IPS DF 19.7 (cell line): Measurements from ENCODE around the gene RIOX2.

Experiments
- DNase-seq: peaks from one replicate; pipeline ENCODE4 v3.0.0-alpha.2; 2013; ENCODE audit warnings: low read depth, low spot score

The RIOX2 gene

GRCh38 chr3:97954228-97954827, 17.9 kb downstream of the RIOX2 start:
- DNase-seq: no peak

GRCh38 chr3:97952872-97953271, 19.4 kb downstream of the RIOX2 start:
- DNase-seq: no peak

- no peak for DNase-seq
Observed at GRCh38 chr3:97952280-97952679, 20.0 kb downstream of the RIOX2 start.

- no peak for DNase-seq
Observed at GRCh38 chr3:97950360-97950759, 21.9 kb downstream of the RIOX2 start.

GRCh38 chr3:97949743-97950142, 22.5 kb downstream of the RIOX2 start:
- DNase-seq: no peak

- no peak for DNase-seq
Observed at GRCh38 chr3:97949110-97949485, 23.1 kb downstream of the RIOX2 start.

- DNase-seq: no peak
Observed at GRCh38 chr3:97948351-97949109, 23.7 kb downstream of the RIOX2 start.

GRCh38 chr3:97942801-97943546, 29.3 kb downstream of the RIOX2 start:
- no peak for DNase-seq

- DNase-seq: no peak
Observed at GRCh38 chr3:97940034-97940433, 32.2 kb downstream of the RIOX2 start.

- no peak for DNase-seq
Observed at GRCh38 chr3:97939401-97939800, 32.8 kb downstream of the RIOX2 start.

- DNase-seq: no peak
Observed at GRCh38 chr3:97938444-97938843, 33.8 kb downstream of the RIOX2 start.

GRCh38 chr3:97937205-97937604, 35.0 kb downstream of the RIOX2 start:
- no peak for DNase-seq

- DNase-seq: no peak
Observed at GRCh38 chr3:97935842-97936241, 36.4 kb downstream of the RIOX2 start.

GRCh38 chr3:97934980-97935695, 37.1 kb downstream of the RIOX2 start:
- no peak for DNase-seq

GRCh38 chr3:97932387-97932801, 39.8 kb downstream of the RIOX2 start:
- DNase-seq: no peak

- no peak for DNase-seq
Observed at GRCh38 chr3:97931218-97931617, 41.0 kb downstream of the RIOX2 start.

- no peak for DNase-seq
Observed at GRCh38 chr3:97930018-97930417, 42.2 kb downstream of the RIOX2 start.

- DNase-seq: no peak
Observed at GRCh38 chr3:97928986-97929385, 43.2 kb downstream of the RIOX2 start.

GRCh38 chr3:97927704-97928103, 44.5 kb downstream of the RIOX2 start:
- no peak for DNase-seq

GRCh38 chr3:97917813-97918536, 54.3 kb downstream of the RIOX2 start:
- DNase-seq: no peak

GRCh38 chr3:97916576-97916975, 55.7 kb downstream of the RIOX2 start:
- no peak for DNase-seq
